GM12875 (cell line): ENCODE measurements around the gene TNP2.

ENCODE experiments used
- H3K4me3 ChIP-seq: one replicate; pipeline ENCODE4 v1.5.1; 2011; ENCODE audit warnings: low read depth, low read length, control low read depth
- CTCF ChIP-seq: IDR thresholded peaks from 2 replicates; pipeline ENCODE4 v1.5.1; 2011; ENCODE audit warnings: low read depth, mild to moderate bottlenecking, control low read depth, inconsistent platforms, low read length, moderate library complexity, borderline replicate concordance; ENCODE audit not compliant: insufficient read depth

The TNP2 gene

GRCh38 chr16:11256661-11257130, 12.4 kb downstream of the TNP2 start:
- no peak for TF ChIP-seq CTCF
- H3K4me3 ChIP-seq, result peak overlapping the region; percentile 75

- peak; percentile 91 for TF ChIP-seq CTCF
Measured at GRCh38 chr16:11255737-11256660, 13.1 kb downstream of the TNP2 start, which contains the start of gene SOCS1. TSS of gene SOCS1 (minus strand) at chr16:11256204. CDS start at chr16:11255478, 726 bp downstream.

GRCh38 chr16:11254913-11255736, 14.0 kb downstream of the TNP2 start:
- peak; percentile 59 for TF ChIP-seq CTCF
- H3K4me3 ChIP-seq, result peak overlapping the region; percentile 69

More at GRCh38 chr16:11255737-11256660, 13.1 kb downstream of the TNP2 start, which contains the start of gene SOCS1:
- peak within 1 kb of the TSS; percentile 75 for H3K4me3 ChIP-seq

GRCh38 chr16:11253995-11254912, 14.9 kb downstream of the TNP2 start:
- peak overlapping the region; percentile 69 for H3K4me3 ChIP-seq
- TF ChIP-seq CTCF, result no peak

- TF ChIP-seq CTCF, result no peak
- peak overlapping the region; percentile 69 for H3K4me3 ChIP-seq
Measured at GRCh38 chr16:11253009-11253994, 15.8 kb downstream of the TNP2 start.

- no peak overlapping the region for H3K4me3 ChIP-seq
- TF ChIP-seq CTCF, result no peak
Measured at GRCh38 chr16:11252482-11252931, 16.6 kb downstream of the TNP2 start.
